K562 (cell line): ENCODE data around the gene VIM. TPM values are rescaled to one million over a fixed set of nuclear protein-coding genes. Genes with fewer than 3 reads are reported as not detected.
A peak's percentile ranks its signal among the peaks of the same experiment; 100 is the strongest.

Experiments used
- CHCHD3 ChIP-seq: fragments of 250-450 bp; sonication (Bioruptor Pico); IDR thresholded peaks from 2 replicates; pipeline ENCODE4 v2.1.2; 2022; ENCODE audit warnings: mild to moderate bottlenecking
- EHMT2 ChIP-seq: fragments of 450-650 bp; IDR thresholded peaks from 2 replicates; pipeline ENCODE4 v1.6.1; 2018; ENCODE audit warnings: antibody characterized with exemption
- ETS1 ChIP-seq: conservative IDR thresholded peaks from 2 replicates; pipeline ENCODE4 v1.6.1; 2011; ENCODE audit warnings: low read depth, mild to moderate bottlenecking, low read length; ENCODE audit not compliant: control insufficient read depth
- HMG20A ChIP-seq: fragments of 450-650 bp; formaldehyde crosslinking; conservative IDR thresholded peaks from 2 replicates; pipeline ENCODE4 v1.4.0; 2020; ENCODE audit warnings: mild to moderate bottlenecking, mixed read lengths
- KLF13 ChIP-seq: fragments of 450-650 bp; IDR thresholded peaks from 2 replicates; pipeline ENCODE4 v1.6.1; 2016; ENCODE audit warnings: missing genetic modification characterization, low read depth, mild to moderate bottlenecking, missing compliant biosample characterization, moderate library complexity, borderline replicate concordance
- PCBP2 ChIP-seq: fragments of 200-400 bp; formaldehyde crosslinking; IDR thresholded peaks from 2 replicates; pipeline ENCODE4 v1.6.1; 2018; ENCODE audit warnings: low read length, low read depth, mild to moderate bottlenecking, moderate library complexity; ENCODE audit not compliant: poor library complexity, severe bottlenecking
- SMARCA5 ChIP-seq: fragments of 450-650 bp; IDR thresholded peaks from 2 replicates; pipeline ENCODE4 v1.6.1; 2016
- TAF7 ChIP-seq: fragments of 450-650 bp; IDR thresholded peaks from 2 replicates; pipeline ENCODE4 v1.6.1; 2016; ENCODE audit warnings: missing genetic modification characterization, missing compliant biosample characterization
- THAP12 ChIP-seq: fragments of 250-450 bp; sonication (Bioruptor Pico); IDR thresholded peaks from 2 replicates; pipeline ENCODE4 v1.9.0; 2021; ENCODE audit warnings: mild to moderate bottlenecking, inconsistent platforms
- TRIM25 ChIP-seq: fragments of 450-650 bp; IDR thresholded peaks from 2 replicates; pipeline ENCODE4 v1.7.0; 2016; ENCODE audit warnings: borderline replicate concordance
- ZBED1 ChIP-seq: IDR thresholded peaks from 2 replicates; pipeline ENCODE4 v1.6.1; 2014
- ZC3H8 ChIP-seq: fragments of 450-650 bp; IDR thresholded peaks from 2 replicates; pipeline ENCODE4 v1.6.1; 2017
- ZNF318 ChIP-seq, 2 experiments: fragments of 450-650 bp; IDR thresholded peaks; 2 replicates each; pipeline ENCODE4 v1.6.1; 2016; ENCODE audit warnings: mild to moderate bottlenecking in 2 of 2, borderline replicate concordance in 1 of 2, low read depth in 1 of 2, moderate library complexity in 1 of 2
- polyA plus RNA-seq, 8 experiments: library from polyadenylated mRNA; depleted of rRNA in 4 of 8; stranded (reverse) in 5 of 8; unstranded in 3 of 8; fragments of >200 nt; fragmentation: Nextera tagmentation in 2 of 8; fragmentation: Illumina TruSeq in 1 of 8; extraction: Ambion mirVana in 2 of 8; extraction: Trizol in 1 of 8; gene quantifications; 2 replicates each; pipeline versions ENCODE4 v1.2.1 to v1.2.3, GENCODE V29; 2011 to 2014; ENCODE audit warnings: inconsistent platforms in 1 of 8, missing spikeins in 1 of 8
- total RNA-seq, 7 experiments: library from RNA; depleted of rRNA in 6 of 7; stranded (reverse); fragments of >200 nt in 6 of 7; fragmentation: Illumina TruSeq in 2 of 7; extraction: Trizol in 2 of 7; gene quantifications; 2 replicates each; pipeline versions ENCODE4 v1.2.1 to v1.2.3, GENCODE V29; 2011 to 2021; ENCODE audit warnings: low replicate concordance in 1 of 7

Gene VIM
- total and polyA plus RNA-seq, 9 of the 15 experiments (the other 6 are each of a cell fraction or from before 2014, with no cell fraction given), result 86.0 to 621 (median 383) TPM

GRCh38 chr10:17228091-17229015 is at the start of gene VIM (continued):
- TF ChIP-seq CHCHD3 (no peak), THAP12 (peak; percentile 49; the same call in 1 of the 2 replicates), HMG20A (no peak), PCBP2 (no peak), ZBED1 (peak; percentile 44; the same call in 1 of the 2 replicates), ETS1 (peak; percentile 63), TRIM25 (no peak), ZC3H8 (no peak), ZNF318 (IDR thresholded peaks at IDR 0.05; ENCODE audit: borderline replicate concordance in 1 of 2, low read depth in 1 of 2) (peak in 1 of 2 experiments; percentile 86; a peak in 1 of 4 replicates), KLF13 (tag) (no peak), TAF7 (tag) (peak; percentile 69), SMARCA5 (no peak), EHMT2 (no peak)
